Mesenchymal stem cell (in vitro differentiated cells and primary cell): Measurements from ENCODE around the gene LRRC28.

ENCODE experiments used
- DNase-seq: peaks from one replicate; pipeline ENCODE4 v3.0.0-alpha.2; 2013
- H2AFZ ChIP-seq: one replicate; pipeline ENCODE4 v1.6.1; 2013; ENCODE audit warnings: low read depth, mild to moderate bottlenecking, control low read depth, inconsistent platforms, low read length, moderate library complexity
- H2AK5ac ChIP-seq: 2 replicates; pipeline ENCODE4 v1.6.1; 2013; ENCODE audit warnings: low read length, moderate library complexity, mild to moderate bottlenecking, inconsistent platforms; ENCODE audit not compliant: severe bottlenecking
- H2BK120ac ChIP-seq: one replicate; pipeline ENCODE4 v1.6.1; 2013; ENCODE audit warnings: low read depth, mild to moderate bottlenecking, inconsistent platforms, low read length, moderate library complexity
- H2BK12ac ChIP-seq, 2 experiments: one replicate each; pipeline ENCODE4 v1.6.1; 2013; ENCODE audit warnings: inconsistent platforms in 2 of 2, low read length in 2 of 2, mild to moderate bottlenecking in 2 of 2, moderate library complexity in 2 of 2, control low read depth in 1 of 2
- H2BK15ac ChIP-seq: one replicate; pipeline ENCODE4 v1.6.1; 2013; ENCODE audit warnings: mild to moderate bottlenecking, low read depth, inconsistent platforms; ENCODE audit not compliant: poor library complexity, severe bottlenecking
- H2BK5ac ChIP-seq: 2 replicates; pipeline ENCODE4 v1.6.1; 2013; ENCODE audit warnings: low read depth, mild to moderate bottlenecking, low read length, control low read depth, inconsistent platforms; ENCODE audit not compliant: poor library complexity, severe bottlenecking
- H3K14ac ChIP-seq, 2 experiments: one replicate each; pipeline ENCODE4 v1.6.1; 2013; ENCODE audit warnings: inconsistent platforms in 2 of 2, low read length in 2 of 2, control low read depth in 1 of 2, mild to moderate bottlenecking in 1 of 2, moderate library complexity in 1 of 2
- H3K18ac ChIP-seq, 2 experiments: one replicate each; pipeline ENCODE4 v1.6.1; 2013; ENCODE audit warnings: inconsistent platforms in 2 of 2, low read length in 2 of 2, control low read depth in 1 of 2, low read depth in 1 of 2, mild to moderate bottlenecking in 1 of 2
- H3K23ac ChIP-seq, 2 experiments: one replicate each; pipeline ENCODE4 v1.6.1; 2013; ENCODE audit warnings: inconsistent platforms in 2 of 2, low read length in 2 of 2, mild to moderate bottlenecking in 2 of 2, moderate library complexity in 2 of 2, control low read depth in 1 of 2
- H3K27ac ChIP-seq: 2 replicates; pipeline ENCODE4 v1.5.1; 2013; ENCODE audit warnings: mild to moderate bottlenecking, moderate library complexity, low read length, control low read depth, inconsistent platforms; ENCODE audit not compliant: poor library complexity, severe bottlenecking
- H3K27me3 ChIP-seq, 2 experiments: 2 replicates each; pipeline versions ENCODE4 v1.6.1 to v1.7.0; 2013; ENCODE audit warnings: low read length in 2 of 2, mild to moderate bottlenecking in 2 of 2, moderate library complexity in 2 of 2, control low read depth in 1 of 2, inconsistent platforms in 1 of 2; ENCODE audit not compliant: control insufficient read depth in 1 of 2, insufficient read depth in 1 of 2
- H3K36me3 ChIP-seq, 2 experiments: 2 replicates each; pipeline versions ENCODE4 v1.6.1 to v1.7.0; 2013; ENCODE audit warnings: low read length in 2 of 2, control low read depth in 1 of 2, inconsistent platforms in 1 of 2, low read depth in 1 of 2, mild to moderate bottlenecking in 1 of 2; ENCODE audit not compliant: insufficient read depth in 2 of 2, control insufficient read depth in 1 of 2
- H3K4ac ChIP-seq, 2 experiments: one replicate each; pipeline ENCODE4 v1.6.1; 2013; ENCODE audit warnings: inconsistent platforms in 2 of 2, low read length in 2 of 2, mild to moderate bottlenecking in 2 of 2, moderate library complexity in 2 of 2, control low read depth in 1 of 2, low read depth in 1 of 2
- H3K4me1 ChIP-seq: 2 replicates; pipeline ENCODE4 v1.6.1; 2013; ENCODE audit warnings: low read depth, low read length, control low read depth; ENCODE audit not compliant: control insufficient read depth, insufficient read depth
- H3K4me2 ChIP-seq: 2 replicates; pipeline ENCODE4 v1.6.1; 2013; ENCODE audit warnings: low read length, mild to moderate bottlenecking, inconsistent platforms; ENCODE audit not compliant: poor library complexity, severe bottlenecking
- H3K4me3 ChIP-seq, 2 experiments: 2 replicates each; pipeline versions ENCODE4 v1.5.1 to v1.7.0; 2013; ENCODE audit warnings: low read length in 2 of 2, mild to moderate bottlenecking in 2 of 2, control low read depth in 1 of 2, low read depth in 1 of 2; ENCODE audit not compliant: insufficient read depth in 1 of 2
- H3K79me1 ChIP-seq: replicated peaks from 2 replicates; pipeline ENCODE4 v1.6.1; 2013; ENCODE audit warnings: mild to moderate bottlenecking, control low read depth, low read length, inconsistent platforms; ENCODE audit not compliant: poor library complexity, severe bottlenecking
- H3K9ac ChIP-seq: 2 replicates; pipeline ENCODE4 v1.7.0; 2013; ENCODE audit warnings: mild to moderate bottlenecking, low read length, moderate library complexity
- H3K9me3 ChIP-seq: 2 replicates; pipeline ENCODE4 v1.7.0; 2013; ENCODE audit warnings: mild to moderate bottlenecking, low read length; ENCODE audit not compliant: control insufficient read depth
- H4K8ac ChIP-seq: one replicate; pipeline ENCODE4 v1.6.1; 2013; ENCODE audit warnings: inconsistent platforms, mild to moderate bottlenecking, low read length, moderate library complexity
- H4K91ac ChIP-seq: one replicate; pipeline ENCODE4 v1.6.1; 2013; ENCODE audit warnings: mild to moderate bottlenecking, low read length, inconsistent platforms
- WGBS: methylation state at CpG from one replicate; pipeline ENCODE4 v1.1.7; 2013; ENCODE audit warnings: mixed read lengths; 5-methylcytosine and 5-hydroxymethylcytosine counted together

The LRRC28 gene

DNA sequence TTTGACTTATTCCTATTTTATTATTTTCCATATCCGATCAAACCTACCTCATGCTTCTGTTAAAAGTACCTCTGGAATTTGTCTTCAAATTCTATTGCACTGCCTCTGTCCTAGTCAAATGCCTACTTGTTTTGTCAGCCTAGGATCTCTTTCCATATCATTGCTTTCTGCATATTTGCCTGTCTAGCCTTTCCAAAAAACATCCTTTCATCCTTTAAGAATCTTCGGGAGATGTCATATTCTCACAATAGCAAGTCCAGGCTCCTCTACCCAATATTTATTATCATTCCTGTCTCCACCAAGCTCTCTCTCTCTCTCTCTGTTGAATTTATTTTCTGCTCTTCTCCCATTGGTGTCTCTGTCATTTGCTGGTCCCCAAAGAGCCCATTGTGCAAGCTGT, 80.1 kb downstream of the LRRC28 start:
- peak overlapping the region; percentile 40 for H2BK5ac ChIP-seq
- H3K36me3 ChIP-seq, result peaks cover 0 to 14% of the 10 kb centered on the region in 2 experiments
- H3K4me2 ChIP-seq, result no peak overlapping the region
- H4K8ac ChIP-seq, result no peak overlapping the region
- no peak overlapping the region for H3K18ac ChIP-seq
- peaks cover 6% of the 10 kb centered on the region for H3K79me1 ChIP-seq
- H3K14ac ChIP-seq, result no peak overlapping the region
- H2BK12ac ChIP-seq, result no peak overlapping the region
- no peak for DNase-seq
- WGBS, result 99% methylated on average over 2 of the region's 2 CpGs
- H3K9me3 ChIP-seq, result no peaks in the 10 kb centered on the region
- H3K9ac ChIP-seq, result no peak overlapping the region
- H3K27ac ChIP-seq, result peak overlapping the region; percentile 76
- no peaks in the 10 kb centered on the region for H3K4me1 ChIP-seq
- no peak overlapping the region for H2BK120ac ChIP-seq
- no peak overlapping the region for H2AK5ac ChIP-seq
- H4K91ac ChIP-seq, result no peak overlapping the region
- no peaks in the 10 kb centered on the region for H3K27me3 ChIP-seq
- no peak overlapping the region for H2AFZ ChIP-seq
- H2BK15ac ChIP-seq, result no peak overlapping the region
- H3K4ac ChIP-seq, result no peak overlapping the region
- no peak overlapping the region for H3K23ac ChIP-seq
- H3K4me3 ChIP-seq, result no peak overlapping the region

DNA sequence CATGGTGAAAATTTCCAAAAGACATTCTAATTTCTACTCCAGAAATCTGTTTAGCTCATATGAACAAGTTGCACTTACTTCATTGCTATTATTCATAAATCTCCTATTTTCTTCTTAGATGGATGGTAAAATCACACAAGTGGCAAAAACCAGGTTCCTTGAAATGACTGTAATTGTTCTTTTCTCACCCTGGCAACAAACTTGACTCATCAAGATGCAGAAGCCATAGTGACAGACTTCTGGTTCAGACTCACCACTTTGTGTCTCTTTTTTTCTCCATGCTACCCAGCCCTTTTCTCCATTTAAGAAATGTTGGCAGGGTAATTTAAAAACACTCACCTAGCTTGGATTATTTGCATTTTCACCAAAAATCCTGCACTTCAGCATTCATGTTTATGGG, 82.1 kb downstream of the LRRC28 start:
- H3K36me3 ChIP-seq, result peaks cover 0 to 23% of the 10 kb centered on the region in 2 experiments
- H2BK12ac ChIP-seq, result no peak overlapping the region
- no peaks in the 10 kb centered on the region for H3K4me1 ChIP-seq
- no peak overlapping the region for H3K4ac ChIP-seq
- H3K14ac ChIP-seq, result no peak overlapping the region
- no peak overlapping the region for H4K8ac ChIP-seq
- H2AK5ac ChIP-seq, result no peak overlapping the region
- H2BK120ac ChIP-seq, result no peak overlapping the region
- no peak overlapping the region for H3K4me3 ChIP-seq
- H3K27me3 ChIP-seq, result no peaks in the 10 kb centered on the region
- H3K4me2 ChIP-seq, result no peak overlapping the region
- DNase-seq, result no peak
- no peak overlapping the region for H3K23ac ChIP-seq
- H4K91ac ChIP-seq, result no peak overlapping the region
- no peak overlapping the region for H3K27ac ChIP-seq
- no peaks in the 10 kb centered on the region for H3K9me3 ChIP-seq
- H2BK15ac ChIP-seq, result no peak overlapping the region
- no peak overlapping the region for H3K9ac ChIP-seq
- no peak overlapping the region for H2BK5ac ChIP-seq
- H3K79me1 ChIP-seq, result peaks cover 6% of the 10 kb centered on the region
- no peak overlapping the region for H3K18ac ChIP-seq
- no peak overlapping the region for H2AFZ ChIP-seq

DNA sequence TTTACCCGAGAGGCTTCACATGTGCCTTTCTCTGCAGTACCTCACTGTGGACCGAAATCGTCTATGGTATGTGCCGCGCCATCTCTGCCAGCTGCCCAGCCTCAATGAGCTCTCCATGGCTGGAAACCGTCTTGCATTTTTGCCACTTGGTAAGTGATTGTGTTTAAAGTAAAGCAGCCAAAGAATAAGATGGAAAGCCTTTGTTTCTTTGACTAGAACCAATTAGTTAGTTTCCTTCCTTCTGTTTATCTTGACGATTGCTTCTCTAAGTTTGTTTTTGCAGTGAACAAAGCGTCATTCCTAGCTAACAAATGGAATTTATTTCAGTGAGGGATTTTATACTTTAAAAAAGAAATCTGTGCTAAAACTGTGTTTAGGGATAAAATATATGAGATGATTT, 82.7 kb downstream of the LRRC28 start:
- H4K8ac ChIP-seq, result no peak overlapping the region
- H3K4me3 ChIP-seq, result no peak overlapping the region
- H2BK5ac ChIP-seq, result no peak overlapping the region
- DNase-seq, result no peak
- H3K27ac ChIP-seq, result no peak overlapping the region
- no peak overlapping the region for H2BK120ac ChIP-seq
- no peak overlapping the region for H2BK12ac ChIP-seq
- no peaks in the 10 kb centered on the region for H3K4me1 ChIP-seq
- H3K4ac ChIP-seq, result no peak overlapping the region
- H2BK15ac ChIP-seq, result no peak overlapping the region
- 98% methylated on average over 8 of the region's 8 CpGs for WGBS
- no peak overlapping the region for H4K91ac ChIP-seq
- peaks cover 4% of the 10 kb centered on the region for H3K79me1 ChIP-seq
- H3K36me3 ChIP-seq, result peaks cover 0 to 27% of the 10 kb centered on the region in 2 experiments
- no peak overlapping the region for H3K9ac ChIP-seq
- H3K27me3 ChIP-seq, result no peaks in the 10 kb centered on the region
- no peak overlapping the region for H3K14ac ChIP-seq
- no peaks in the 10 kb centered on the region for H3K9me3 ChIP-seq
- no peak overlapping the region for H3K4me2 ChIP-seq
- no peak overlapping the region for H3K23ac ChIP-seq
- no peak overlapping the region for H2AFZ ChIP-seq
- no peak overlapping the region for H2AK5ac ChIP-seq
- H3K18ac ChIP-seq, result no peak overlapping the region

DNA sequence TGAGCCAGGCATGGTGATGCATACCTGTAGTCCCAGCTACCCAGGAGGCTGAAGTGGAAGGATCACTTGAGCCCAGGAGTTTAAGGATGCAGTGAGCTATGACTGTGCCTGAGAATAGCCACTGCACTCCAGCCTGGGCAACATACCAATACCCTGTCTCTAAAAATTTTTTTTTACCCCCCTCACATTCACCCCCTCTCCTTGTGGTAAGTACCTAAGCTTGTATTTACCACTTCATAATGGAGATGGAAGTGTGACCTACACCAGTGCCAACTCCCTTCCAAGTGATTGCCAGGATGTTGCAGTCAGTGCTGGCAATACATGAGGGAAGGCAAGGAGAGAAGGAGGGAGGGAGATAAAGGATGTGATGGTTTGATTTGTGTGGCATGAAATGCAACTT, 84.2 kb downstream of the LRRC28 start:
- H2BK12ac ChIP-seq, result no peak overlapping the region
- no peak overlapping the region for H4K91ac ChIP-seq
- no peak overlapping the region for H3K9ac ChIP-seq
- no peak overlapping the region for H3K27ac ChIP-seq
- no peak overlapping the region for H4K8ac ChIP-seq
- no peak overlapping the region for H2AFZ ChIP-seq
- H3K79me1 ChIP-seq, result peaks cover 4% of the 10 kb centered on the region
- H2BK120ac ChIP-seq, result no peak overlapping the region
- H3K23ac ChIP-seq, result no peak overlapping the region
- H3K9me3 ChIP-seq, result no peaks in the 10 kb centered on the region
- H3K4me3 ChIP-seq, result no peak overlapping the region
- no peak overlapping the region for H3K18ac ChIP-seq
- H3K14ac ChIP-seq, result no peak overlapping the region
- H2BK5ac ChIP-seq, result no peak overlapping the region
- no peak overlapping the region for H2AK5ac ChIP-seq
- no peak overlapping the region for H3K4ac ChIP-seq
- H3K36me3 ChIP-seq, result peaks cover 0 to 28% of the 10 kb centered on the region in 2 experiments
- no peaks in the 10 kb centered on the region for H3K27me3 ChIP-seq
- DNase-seq, result no peak
- H3K4me1 ChIP-seq, result no peaks in the 10 kb centered on the region
- H3K4me2 ChIP-seq, result no peak overlapping the region
- H2BK15ac ChIP-seq, result no peak overlapping the region
